ENCODE results near the gene WDR1. TPM values are rescaled to one million over a fixed set of nuclear protein-coding genes. Genes with fewer than 3 reads are reported as not detected.

Gene WDR1
- total RNA-seq, 2 experiments from 2014 or later: 197 to 198 TPM

GRCh38 chr4:10066206-10066605 lies 50.4 kb downstream of the WDR1 start:
- Histone ChIP-seq H3K36me3 (ENCODE audit: insufficient read depth, low read length) (peaks cover 62% of the 10 kb centered on the region), H3K27me3 (ENCODE audit: control insufficient read depth in 1 of 2, insufficient read depth in 2 of 2, low read length in 2 of 2) (no peaks in the 10 kb centered on the region), H3K4me1 (ENCODE audit: insufficient read depth, low read length) (peaks cover 4% of the 10 kb centered on the region), H3K27ac (ENCODE audit: low read depth in 1 of 2, low read length in 2 of 2) (no peak overlapping the region), H3K4me3 (ENCODE audit: low read length) (no peak overlapping the region), H3K9me3 (ENCODE audit: control insufficient read depth in 1 of 2, insufficient read depth in 1 of 2, low read length in 2 of 2) (no peaks in the 10 kb centered on the region)
- no peak overlapping the region for H3K27ac Mint-ChIP-seq
- ATAC-seq (ENCODE audit: poor library complexity) (no peak), DNase-seq (no peak)
- no peaks in the 10 kb centered on the region for H3K27me3 Mint-ChIP-seq
- no peak for TF ChIP-seq CTCF (IDR thresholded peaks at IDR 0.05)
- H3K4me1 Mint-ChIP-seq (ENCODE audit: low read depth): no peaks in the 10 kb centered on the region
- no peaks in the 10 kb centered on the region for H3K9me3 Mint-ChIP-seq
- intact Hi-C loops (cut with DNase I, micrococcal nuclease): no loop called here
- CTCF ChIA-PET: no interaction called here
- POLR2A ChIA-PET: interaction anchor here (1.1 kb wide), 1 partner anchor 65 kb away, joined by 3 read pairs; no protein-coding TSS in a partner anchor
- H3K36me3 Mint-ChIP-seq (ENCODE audit: low read depth): peaks cover 79% of the 10 kb centered on the region
- no peak overlapping the region for H3K4me3 Mint-ChIP-seq

- Mint-ChIP-seq H3K27me3 (no peaks in the 10 kb centered on the region), H3K4me3 (no peak overlapping the region), H3K9me3 (no peaks in the 10 kb centered on the region), H3K4me1 (ENCODE audit: low read depth) (no peaks in the 10 kb centered on the region), H3K36me3 (ENCODE audit: low read depth) (peaks cover 83% of the 10 kb centered on the region), H3K27ac (no peak overlapping the region)
- CTCF ChIA-PET: no interaction called here
- intact Hi-C loops (cut with DNase I, micrococcal nuclease): no loop called here
- DNase-seq (peak in 2 of 14 experiments; percentile 34 to 47), ATAC-seq (ENCODE audit: poor library complexity) (no peak)
- no peaks in the 10 kb centered on the region for H3K9me3 ChIP-seq (ENCODE audit: control insufficient read depth in 1 of 2, insufficient read depth in 1 of 2, low read length in 2 of 2)
- no peak overlapping the region for H3K4me3 ChIP-seq (ENCODE audit: low read length)
- H3K36me3 ChIP-seq (ENCODE audit: insufficient read depth, low read length): peaks cover 62% of the 10 kb centered on the region
- TF ChIP-seq CTCF (IDR thresholded peaks at IDR 0.05): no peak
- H3K27ac ChIP-seq (ENCODE audit: low read depth in 1 of 2, low read length in 2 of 2): no peak overlapping the region
- POLR2A ChIA-PET: no interaction called here
- peaks cover 4% of the 10 kb centered on the region for H3K4me1 ChIP-seq (ENCODE audit: insufficient read depth, low read length)
- no peaks in the 10 kb centered on the region for H3K27me3 ChIP-seq (ENCODE audit: control insufficient read depth in 1 of 2, insufficient read depth in 2 of 2, low read length in 2 of 2)
These were observed 52.9 kb downstream of the WDR1 start for GRCh38 chr4:10063544-10064300.

- intact Hi-C loops (cut with DNase I, micrococcal nuclease): no loop called here
- H3K27me3 Mint-ChIP-seq: no peaks in the 10 kb centered on the region
- no peaks in the 10 kb centered on the region for H3K4me1 Mint-ChIP-seq (ENCODE audit: low read depth)
- CTCF ChIA-PET: no interaction called here
- Histone ChIP-seq H3K4me3 (ENCODE audit: low read length) (no peak overlapping the region), H3K36me3 (ENCODE audit: insufficient read depth, low read length) (peaks cover 46% of the 10 kb centered on the region), H3K27ac (ENCODE audit: low read depth in 1 of 2, low read length in 2 of 2) (no peak overlapping the region), H3K9me3 (ENCODE audit: control insufficient read depth in 1 of 2, insufficient read depth in 1 of 2, low read length in 2 of 2) (no peaks in the 10 kb centered on the region), H3K27me3 (ENCODE audit: control insufficient read depth in 1 of 2, insufficient read depth in 2 of 2, low read length in 2 of 2) (no peaks in the 10 kb centered on the region), H3K4me1 (ENCODE audit: insufficient read depth, low read length) (peaks cover 4% of the 10 kb centered on the region)
- DNase-seq: no peak
- H3K4me3 Mint-ChIP-seq: no peak overlapping the region
- ATAC-seq (ENCODE audit: poor library complexity): no peak
- H3K9me3 Mint-ChIP-seq: no peaks in the 10 kb centered on the region
- H3K27ac Mint-ChIP-seq: no peak overlapping the region
- H3K36me3 Mint-ChIP-seq (ENCODE audit: low read depth): peaks cover 82% of the 10 kb centered on the region
- no peak for TF ChIP-seq CTCF (IDR thresholded peaks at IDR 0.05)
- POLR2A ChIA-PET: no interaction called here
These were observed 54.8 kb downstream of the WDR1 start for GRCh38 chr4:10061650-10062415.

All from CD4-positive, alpha-beta T cell (primary cell).